ENCODE data around the gene OR5K3.

Gene OR5K3

DNA sequence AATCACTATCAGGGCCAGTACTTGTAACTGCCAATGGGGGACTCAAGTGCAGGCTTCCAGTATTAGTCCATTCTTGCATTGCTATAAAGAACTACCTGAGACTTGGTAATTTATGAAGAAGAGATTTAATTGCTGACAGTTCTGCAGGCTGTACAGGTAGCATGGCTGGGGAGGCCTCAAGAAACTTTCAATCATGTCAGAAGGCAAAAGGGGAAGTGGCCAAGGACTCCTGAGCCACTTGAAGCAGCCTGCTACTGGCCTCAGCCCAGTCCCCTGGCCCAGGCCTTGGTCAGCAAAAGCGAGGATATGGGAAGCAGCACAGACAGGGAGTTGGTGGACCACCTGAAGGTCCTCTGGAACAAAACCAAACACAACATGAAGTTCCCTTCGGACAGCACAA, 43.3 kb downstream of the OR5K3 start:
- no peak for DNase-seq

DNA sequence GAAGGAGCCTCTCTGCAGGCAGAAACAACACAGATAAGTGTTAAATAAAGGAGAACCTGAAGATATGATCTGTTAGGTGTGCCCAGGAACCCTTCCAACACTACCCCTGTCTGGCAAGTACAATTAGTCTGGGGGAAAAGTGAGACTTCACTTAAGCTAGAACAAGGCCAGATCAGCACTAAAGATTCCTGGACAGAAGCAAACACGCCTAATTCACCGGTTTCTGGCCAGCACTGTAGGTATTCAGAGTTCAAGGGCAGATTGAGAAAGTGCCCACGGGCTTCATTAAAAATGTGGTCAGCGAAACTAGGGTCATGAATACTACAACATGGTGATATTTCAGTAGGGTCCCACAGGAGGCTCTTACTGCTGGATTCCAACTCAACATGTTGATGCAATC, 43.9 kb downstream of the OR5K3 start:
- no peak for DNase-seq

DNA sequence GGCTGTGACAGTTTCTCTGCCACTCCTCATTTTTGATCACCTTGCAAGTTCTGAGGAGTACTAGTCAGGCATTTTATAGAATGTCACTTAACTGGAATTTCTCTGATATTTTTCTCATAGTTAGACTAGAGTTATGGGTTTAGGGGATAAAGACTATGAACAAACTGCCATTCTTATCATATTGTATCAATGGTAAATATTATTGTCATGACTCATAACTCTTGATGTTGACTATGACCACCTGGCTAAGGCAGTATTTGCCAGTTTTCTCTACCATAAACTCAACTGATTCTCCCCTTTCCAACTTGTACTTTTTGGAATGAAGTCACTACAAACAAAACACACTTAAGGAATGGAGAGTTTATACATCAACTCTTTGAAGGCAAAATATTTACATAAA, 49.8 kb downstream of the OR5K3 start:
- DNase-seq, result no peak
